Measurements from ENCODE around the gene CHD2.
"Not testable (repeated sequence)": the region's sequence is repeated elsewhere in the genome, so short reads cannot be mapped to it uniquely, and the experiment has no call there.

CHD2 gene

DNA sequence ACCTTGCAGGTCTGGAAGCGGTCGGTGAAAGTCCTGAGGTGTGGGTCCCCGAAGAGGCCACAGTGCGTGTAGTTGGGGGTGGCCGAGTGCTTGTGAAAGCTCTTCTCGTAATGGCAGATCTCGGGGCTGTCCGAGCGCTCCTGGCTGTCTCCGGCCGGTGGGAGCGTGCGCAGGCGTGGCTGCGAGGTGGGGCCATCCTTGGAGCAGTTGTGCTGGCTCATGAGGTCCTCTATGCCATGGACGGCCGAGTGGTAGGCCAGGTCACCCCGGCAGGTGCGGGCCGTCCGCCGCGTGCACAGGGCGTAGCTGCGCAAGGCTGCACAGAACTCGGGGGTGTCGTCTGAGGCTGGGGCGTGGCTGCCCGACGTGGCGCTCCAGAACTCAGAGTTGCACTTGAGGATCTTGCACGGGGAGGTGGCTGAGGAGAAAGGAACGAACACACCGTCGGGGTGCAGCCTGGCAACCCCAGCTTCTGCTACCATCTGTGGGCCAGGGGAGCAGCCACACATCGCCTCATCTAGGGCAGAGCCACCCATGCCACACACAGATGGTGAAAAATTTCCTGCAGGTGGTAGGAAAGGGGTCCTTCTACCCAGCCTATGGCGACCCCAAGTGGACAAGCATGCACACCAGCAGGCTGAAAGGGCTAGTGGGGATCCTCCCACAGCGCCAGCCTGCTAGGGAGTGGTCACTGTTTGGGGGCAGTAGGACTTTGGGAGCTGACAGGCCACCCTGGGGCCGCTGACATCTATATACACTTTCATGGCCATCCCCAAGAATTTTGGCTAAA lies 152.2 kb downstream of the CHD2 start:
- DNase-seq, result no peak

GRCh38 chr15:93055211-93055610 lies 155.1 kb downstream of the CHD2 start:
- DNase-seq, result no peak

- DNase-seq, result no peak
Observed at GRCh38 chr15:93056836-93057235, 156.7 kb downstream of the CHD2 start.

- no peak for DNase-seq
Observed at GRCh38 chr15:93057618-93058017, 157.5 kb downstream of the CHD2 start.

- DNase-seq, result no peak
Observed at GRCh38 chr15:93058128-93058527, 158.0 kb downstream of the CHD2 start.

DNA sequence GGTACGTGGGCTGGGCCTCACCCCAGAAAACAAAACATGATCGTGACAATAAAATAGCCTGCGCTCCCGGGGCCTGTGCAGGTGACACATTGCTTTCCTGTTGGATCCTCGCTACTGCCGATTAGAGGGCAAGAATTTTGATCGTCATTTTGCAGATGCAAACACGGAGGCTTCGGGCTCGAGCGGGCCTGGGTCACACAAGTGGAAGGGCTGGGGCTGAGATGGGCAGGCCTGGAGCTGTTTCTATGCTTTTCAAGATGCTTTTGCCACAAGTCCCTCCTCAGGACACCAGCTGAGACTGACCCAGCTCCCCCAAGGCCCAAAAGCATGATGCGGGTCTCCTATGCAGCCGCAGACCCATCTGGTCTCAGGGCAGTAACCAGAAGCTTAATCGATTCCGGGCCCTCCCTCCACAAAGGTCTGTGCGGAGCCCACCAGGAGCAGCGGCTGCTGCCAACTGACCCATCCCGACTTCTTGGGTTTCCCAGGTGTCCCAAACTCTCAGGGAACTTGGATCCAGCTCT lies 158.8 kb downstream of the CHD2 start:
- no peak for DNase-seq

DNA sequence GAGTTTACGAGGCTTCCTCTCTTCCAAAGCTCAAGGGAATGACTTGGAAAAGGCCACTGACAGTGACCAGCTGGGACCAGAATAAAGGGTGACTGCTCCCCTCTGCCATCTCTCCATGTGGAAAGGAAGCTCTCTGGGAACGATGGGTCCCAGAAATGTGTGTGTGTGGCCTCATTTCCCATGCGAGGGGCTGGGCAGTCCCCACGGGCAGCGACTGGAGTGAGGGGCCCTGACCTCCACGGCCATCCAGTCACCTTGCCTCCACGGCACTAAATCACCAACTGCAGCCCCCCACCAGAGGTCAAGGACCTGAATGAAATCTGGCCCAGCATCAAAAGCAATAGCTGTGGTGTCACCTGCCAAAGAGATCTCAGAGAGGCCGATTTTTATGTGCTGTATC lies 159.3 kb downstream of the CHD2 start:
- DNase-seq, result no peak

DNA sequence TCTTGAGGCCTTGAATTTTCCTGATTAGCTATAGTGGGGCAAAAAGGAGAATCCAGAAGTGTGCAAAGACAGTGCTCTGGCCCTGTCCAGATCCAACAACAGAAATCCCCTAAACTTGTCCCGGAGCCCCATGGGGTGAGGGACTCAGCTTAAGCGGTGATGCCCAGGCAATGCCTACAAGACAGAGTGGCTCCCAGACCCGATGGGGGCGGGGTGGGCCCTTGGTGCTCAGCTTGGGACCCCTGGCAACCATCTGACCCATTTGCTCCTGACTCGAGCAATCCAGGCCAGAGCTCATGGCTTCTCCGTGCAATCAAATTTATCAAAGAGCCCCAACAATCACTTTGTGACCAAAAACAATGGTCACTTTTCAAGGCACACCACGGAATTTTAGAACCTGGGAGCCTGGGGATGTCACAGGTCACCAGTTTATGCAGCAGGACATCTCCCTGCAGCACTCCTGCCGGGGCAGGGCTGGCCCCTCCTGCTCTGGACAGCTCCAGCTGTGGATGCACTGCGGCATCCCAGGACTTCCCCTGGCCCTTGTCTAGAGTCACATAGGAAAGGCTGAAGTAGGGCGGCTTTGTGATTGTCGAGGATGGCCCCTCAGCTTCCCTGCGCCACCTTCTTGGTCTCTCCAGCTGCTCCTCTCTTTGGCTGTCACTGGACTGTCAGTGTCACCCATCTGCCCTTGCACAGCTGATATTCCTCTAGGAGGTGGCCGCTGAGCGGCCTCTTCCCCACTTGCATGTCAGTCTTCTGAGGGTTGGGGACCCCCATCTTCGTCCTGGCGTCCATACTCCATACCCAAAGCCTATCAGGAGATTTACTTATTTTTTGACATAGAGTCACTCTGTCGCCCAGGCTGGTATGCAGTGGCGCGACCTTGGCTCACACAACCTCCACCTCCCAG lies 160.5 kb downstream of the CHD2 start:
- DNase-seq, result no peak

- DNase-seq, result not testable (repeated sequence)
Observed at GRCh38 chr15:93062628-93063261, 162.6 kb downstream of the CHD2 start.

GRCh38 chr15:93063262-93063671 lies 163.1 kb downstream of the CHD2 start:
- no peak for DNase-seq

DNA sequence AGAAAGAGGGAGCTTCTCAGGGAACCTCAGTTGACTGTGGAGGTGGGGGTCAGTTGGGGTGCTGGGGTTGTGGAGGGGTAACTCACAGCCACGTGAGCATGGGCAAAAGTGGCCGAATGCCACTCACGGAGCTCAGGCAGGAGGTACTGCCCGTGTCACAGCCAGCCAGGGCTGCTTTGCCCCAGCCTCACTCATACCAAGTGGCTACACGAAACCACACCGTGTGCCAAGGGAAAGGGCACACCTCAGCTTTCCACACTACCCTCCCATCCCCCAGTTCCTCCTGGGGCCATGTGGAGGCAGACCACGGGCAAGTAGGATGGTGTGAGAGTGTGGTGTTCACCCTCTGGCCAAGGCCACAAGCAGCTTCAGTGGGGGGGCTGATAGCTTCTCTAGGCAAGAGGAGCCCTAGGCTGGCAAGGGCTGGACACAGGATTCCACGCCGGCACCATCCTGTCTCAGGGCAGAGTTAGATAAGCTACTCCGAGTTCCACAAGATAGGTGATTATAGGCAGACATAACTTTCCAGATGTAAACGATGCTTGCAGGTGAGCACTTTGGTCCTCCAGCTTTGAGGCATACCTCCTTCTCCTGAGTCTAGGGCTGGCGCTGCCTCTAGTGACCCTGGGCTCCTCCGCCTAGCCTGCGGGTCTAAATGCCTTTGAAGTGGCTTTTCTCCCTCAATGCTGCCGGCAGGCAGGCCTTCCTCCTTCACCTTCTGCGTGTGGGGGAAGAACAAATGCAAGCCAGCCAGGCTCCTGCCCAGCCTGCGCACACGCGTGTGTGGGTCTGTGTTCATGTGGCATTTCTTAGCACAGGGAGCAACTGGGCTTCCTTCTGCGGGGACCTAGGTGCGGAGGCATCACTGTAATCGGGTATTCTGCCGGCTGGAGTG lies 163.9 kb downstream of the CHD2 start:
- no peak for DNase-seq

DNA sequence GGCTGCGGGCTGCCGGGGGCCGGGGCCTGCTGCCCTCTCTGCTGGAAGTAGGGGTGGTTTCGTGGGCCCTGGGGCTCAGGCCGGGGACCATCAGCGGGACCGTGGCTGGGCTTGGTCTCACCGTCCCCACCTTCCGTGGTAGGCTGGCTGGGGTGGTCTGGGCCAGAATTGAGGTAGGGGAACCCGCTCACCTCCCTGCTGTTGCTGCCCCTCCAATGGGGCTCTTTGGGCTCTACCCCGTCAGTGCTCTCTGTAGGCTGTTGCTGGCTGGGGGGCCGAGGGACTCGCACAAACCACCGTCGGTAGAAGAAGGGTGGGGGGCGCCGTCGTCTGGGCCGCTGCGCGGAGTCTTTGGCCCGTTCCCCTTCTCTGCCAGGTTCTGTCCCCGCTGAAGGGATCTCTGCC lies 165.5 kb downstream of the CHD2 start:
- no peak for DNase-seq

DNA sequence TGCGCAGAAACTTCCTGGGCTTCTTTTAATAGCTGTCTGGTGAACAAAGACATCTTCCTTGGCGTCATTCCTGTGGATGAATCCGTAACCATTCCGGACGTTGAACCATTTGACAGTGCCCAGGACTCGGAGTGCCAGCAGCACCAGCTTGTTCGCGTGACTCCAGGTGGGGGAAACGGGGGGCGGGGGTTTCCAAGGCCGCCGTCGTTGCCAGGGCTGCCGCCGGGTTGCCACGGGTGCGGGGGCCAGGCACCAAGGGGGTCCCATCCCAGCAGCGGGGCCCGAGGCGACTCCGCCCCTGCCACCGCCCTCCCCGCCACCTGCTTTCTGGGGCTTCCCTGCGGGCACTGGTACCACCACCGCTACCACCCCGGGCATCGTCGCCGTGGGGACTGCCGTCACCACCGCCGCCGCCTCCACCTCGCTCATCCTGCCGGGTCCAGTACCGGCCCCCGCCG lies 166.1 kb downstream of the CHD2 start:
- no peak for DNase-seq

GRCh38 chr15:93066834-93067648 lies 166.9 kb downstream of the CHD2 start:
- DNase-seq, result no peak

DNA sequence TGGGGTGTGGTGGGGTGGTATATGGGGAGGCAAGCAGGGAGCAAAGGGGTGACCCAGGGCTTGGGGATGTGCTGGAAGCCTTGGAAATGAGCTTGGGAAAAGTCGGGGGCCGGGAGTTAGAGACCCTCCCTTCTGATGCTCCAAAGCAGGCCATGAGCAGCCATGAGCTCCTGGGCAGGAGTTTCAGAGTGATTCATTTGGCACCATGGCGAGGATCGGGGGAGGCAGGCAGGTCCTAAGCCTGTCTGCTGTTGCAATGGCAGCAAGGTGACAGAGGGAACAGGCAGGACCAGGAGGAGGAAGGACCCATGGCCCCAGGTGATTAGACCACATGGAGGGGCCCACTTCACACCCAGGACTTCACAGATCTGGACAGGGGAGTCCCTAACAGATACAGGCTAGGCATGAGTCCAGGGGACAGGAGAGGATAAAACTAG lies 167.5 kb downstream of the CHD2 start:
- no peak for DNase-seq

GRCh38 chr15:93068581-93069199 lies 168.6 kb downstream of the CHD2 start:
- no peak for DNase-seq

DNA sequence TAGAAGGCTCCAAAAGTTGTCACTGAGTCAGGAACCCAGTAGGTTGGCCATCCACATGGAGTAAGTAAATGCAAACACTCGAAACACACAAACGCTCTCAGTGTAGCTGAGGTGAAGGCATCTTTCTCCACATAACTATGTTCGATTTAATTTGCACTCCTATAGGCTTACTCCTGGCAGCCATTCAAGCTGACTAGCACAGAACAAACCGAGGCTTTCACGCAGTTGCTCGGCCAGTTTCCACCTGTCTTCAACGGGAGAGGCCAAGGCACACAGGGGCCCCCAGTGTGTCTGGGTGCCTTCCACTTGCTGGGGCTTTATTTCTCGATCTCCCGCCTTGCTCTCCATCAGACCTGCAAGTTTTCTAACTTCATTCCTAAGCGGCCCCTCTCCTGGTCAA lies 170.0 kb downstream of the CHD2 start:
- no peak for DNase-seq

- no peak for DNase-seq
Observed at GRCh38 chr15:93070551-93071296, 170.6 kb downstream of the CHD2 start.

GRCh38 chr15:93071469-93071936 lies 171.4 kb downstream of the CHD2 start:
- DNase-seq, result no peak

GRCh38 chr15:93072011-93072410 lies 171.9 kb downstream of the CHD2 start:
- no peak for DNase-seq

Data from NCI-H2081 treated with DMSO at 0.1 percent for 48 hours (cell line).